Lower leg skin (tissue), 4 donors: ENCODE results near the gene ELP2. TPM values are rescaled to one million over a fixed set of nuclear protein-coding genes. Genes with fewer than 3 reads are reported as not detected.

ENCODE experiments used
- DNase-seq, 2 donors: peaks; one replicate each; pipeline ENCODE4 v3.0.0-alpha.2; 2019; ENCODE audit warnings: low spot score in 2 of 2
- H3K4me3 ChIP-seq: fragments of 200-600 bp; sonication (generic); 2 replicates; pipeline ENCODE4 v1.5.1; 2017; ENCODE audit warnings: mild to moderate bottlenecking, low read depth; ENCODE audit not compliant: poor library complexity, severe bottlenecking
- CTCF ChIP-seq, 3 donors: fragments of 450-650 bp; IDR thresholded peaks; one replicate each; pipeline ENCODE4 v1.5.1; 2016; ENCODE audit warnings: antibody characterized with exemption in 3 of 3, mild to moderate bottlenecking in 3 of 3, moderate library complexity in 2 of 3
- POLR2A ChIP-seq, 2 donors: fragments of 450-650 bp; IDR thresholded peaks; one replicate each; pipeline ENCODE4 v1.6.1; 2016 to 2017; ENCODE audit warnings: antibody characterized with exemption in 2 of 2, mild to moderate bottlenecking in 1 of 2, moderate library complexity in 1 of 2
- WGBS, 2 donors: methylation state at CpG; one replicate each; pipeline ENCODE4 v1.1.5; 2018; 5-methylcytosine and 5-hydroxymethylcytosine counted together
- intact Hi-C: fragments of 100-400 bp; cut with DNase I; formaldehyde crosslinking; loops from one replicate; pipeline ENCODE4 v1.15.0; 2023; ENCODE audit warnings: low total_unique reads
- total RNA-seq, 4 donors: library from RNA; depleted of rRNA; stranded (reverse); fragments of >200 nt; gene quantifications; one replicate each; pipeline ENCODE4 v1.1.0, GENCODE V29; 2016

ELP2 gene
- total RNA-seq, 4 donors from 2014 or later, result 52.6 to 67.6 (median 59.7) TPM

- 72 to 89% methylated on average over 1 of the region's 1 CpG for WGBS, 2 donors
Observed at GRCh38 chr18:36191711-36192110, 62.0 kb downstream of the ELP2 start.

DNA sequence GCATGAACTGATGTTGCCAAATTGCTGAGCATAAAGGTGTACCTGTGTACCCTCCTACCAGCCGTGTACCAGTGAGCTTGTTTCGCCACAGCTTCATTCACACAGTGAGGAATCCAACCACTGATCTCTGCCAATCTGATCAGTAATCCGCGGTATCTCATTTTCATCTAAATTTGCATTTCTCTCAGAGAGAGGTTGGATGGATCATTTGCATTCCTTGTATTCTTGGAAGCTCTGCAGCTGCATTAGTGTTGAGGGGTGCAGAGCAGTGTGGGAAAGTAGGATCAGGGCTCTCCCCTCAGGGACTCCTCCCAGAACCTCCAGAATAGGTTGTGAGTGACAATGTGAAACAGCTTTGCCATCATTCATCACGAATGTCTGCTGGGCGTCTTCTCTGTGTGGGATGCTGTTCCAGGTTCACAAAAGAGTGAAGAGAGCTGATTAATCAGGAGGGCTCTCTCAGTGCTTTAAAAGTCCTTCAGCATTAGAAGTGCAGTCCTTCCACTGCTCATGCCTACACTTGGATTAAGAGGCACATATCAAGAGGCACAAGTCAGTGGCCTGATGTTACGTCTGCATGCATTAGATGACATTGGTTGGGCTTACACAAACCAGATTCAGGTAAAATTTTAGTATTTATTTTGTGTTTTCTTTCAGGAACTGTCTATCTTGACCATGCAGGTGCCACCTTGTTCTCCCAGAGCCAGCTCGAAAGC, 65.1 kb downstream of the ELP2 start:
- 59 to 67% methylated on average over 8 of the region's 8 CpGs for WGBS, 2 donors
- intact Hi-C loops, result no loop called here
- TF ChIP-seq POLR2A (IDR thresholded peaks at IDR 0.05), result no peak
- TF ChIP-seq CTCF (IDR thresholded peaks at IDR 0.05), result no peak
- H3K4me3 ChIP-seq, result no peak overlapping the region
- peak in 1 of 2 donors; percentile 14 for DNase-seq

More at GRCh38 chr18:36191711-36192110, 62.0 kb downstream of the ELP2 start:
- no peak overlapping the region for H3K4me3 ChIP-seq
- intact Hi-C loops, result no loop called here
- TF ChIP-seq CTCF (IDR thresholded peaks at IDR 0.05) (no peak), POLR2A (IDR thresholded peaks at IDR 0.05) (no peak)
- DNase-seq, result peak in 1 of 2 donors; percentile 3

GRCh38 chr18:36195427-36196122, 65.9 kb downstream of the ELP2 start:
- DNase-seq, result peak in 1 of 2 donors; percentile 50
- no peak overlapping the region for H3K4me3 ChIP-seq
- TF ChIP-seq POLR2A (IDR thresholded peaks at IDR 0.05), result no peak
- intact Hi-C loops, result no loop called here
- 55 to 58% methylated on average over 3 of the region's 3 CpGs for WGBS, 2 donors

DNA sequence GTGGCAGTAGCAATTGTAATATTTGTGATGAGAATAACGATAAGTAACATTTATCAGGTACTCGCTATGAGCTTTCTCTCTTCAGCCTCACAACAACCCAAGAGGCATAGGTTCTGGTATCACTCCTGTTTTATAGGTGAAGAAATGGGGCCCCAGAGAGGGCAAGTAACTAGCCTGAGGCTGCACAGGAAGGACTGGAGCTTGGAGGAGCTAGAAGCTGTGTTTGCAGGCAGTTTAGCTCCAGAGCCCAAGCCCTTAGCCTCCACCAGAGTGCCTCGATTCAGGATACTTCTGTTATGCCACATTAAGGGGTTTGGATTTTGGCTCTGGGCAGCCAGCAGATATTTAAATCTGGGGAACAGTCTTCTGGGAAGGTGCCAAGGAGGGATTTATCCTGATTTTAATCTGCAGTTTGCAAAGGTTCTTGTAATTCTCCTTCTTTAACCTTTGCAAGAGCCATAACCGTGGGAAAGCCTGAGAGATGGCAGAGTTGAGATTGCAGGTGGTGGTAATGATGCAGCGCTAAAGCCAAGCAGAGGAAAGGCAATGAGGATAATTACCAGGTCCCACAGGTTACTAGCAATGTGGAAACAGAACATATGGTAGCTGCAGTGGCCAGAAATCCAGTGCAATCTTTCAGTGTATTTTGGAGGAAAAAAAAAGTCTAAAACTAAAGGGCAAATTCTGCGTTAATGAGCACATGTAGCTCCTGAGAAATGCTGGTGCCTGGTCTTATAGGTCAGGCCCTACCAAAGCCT, 66.7 kb downstream of the ELP2 start:
- intact Hi-C loops, result no loop called here
- TF ChIP-seq CTCF (IDR thresholded peaks at IDR 0.05) (no peak), POLR2A (IDR thresholded peaks at IDR 0.05) (no peak)
- H3K4me3 ChIP-seq, result no peak overlapping the region
- 71 to 83% methylated on average over 6 of the region's 6 CpGs for WGBS, 2 donors
- DNase-seq, result peak in 1 of 2 donors; percentile 56

DNA sequence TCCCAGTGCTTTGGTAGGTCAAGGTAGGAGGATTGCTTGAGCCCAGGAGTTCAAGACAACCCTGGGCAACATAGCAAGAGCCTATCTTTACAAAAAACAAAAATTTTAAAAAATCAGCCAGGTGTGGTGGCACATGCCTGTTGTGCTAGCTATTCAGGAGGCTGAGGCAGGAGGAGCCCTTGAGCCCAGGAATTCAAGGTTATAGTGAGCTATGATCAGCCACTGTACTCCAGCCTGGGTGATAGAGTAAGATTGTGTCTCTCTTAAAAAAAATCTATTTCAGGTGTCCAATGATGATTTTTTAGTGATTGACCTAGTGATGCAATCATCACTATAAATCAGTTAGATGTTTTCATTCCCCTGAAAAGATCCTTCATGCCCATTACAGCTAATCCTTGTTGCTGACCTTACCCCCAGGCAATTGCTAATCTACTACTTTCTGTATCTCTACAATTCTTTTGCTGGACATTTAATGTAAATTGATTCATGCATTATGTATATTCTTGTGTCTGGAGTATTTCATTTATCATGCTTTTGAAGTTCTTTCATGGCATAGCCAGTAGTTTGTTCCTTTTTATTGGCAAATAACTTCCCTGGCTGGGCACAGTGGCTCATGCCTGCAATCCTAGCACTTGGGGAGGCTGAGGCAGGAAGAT, 67.9 kb downstream of the ELP2 start:
- no peak for DNase-seq
- intact Hi-C loops, result no loop called here

More for the DNA sequence above, 67.9 kb downstream of the ELP2 start:
- H3K4me3 ChIP-seq, result no peak overlapping the region
- TF ChIP-seq POLR2A (IDR thresholded peaks at IDR 0.05) (no peak), CTCF (IDR thresholded peaks at IDR 0.05) (no peak)
